ENCODE data around the gene OR4M1. TPM values are rescaled to one million over a fixed set of nuclear protein-coding genes. Genes with fewer than 3 reads are reported as not detected.
"Not testable (repeated sequence)": the region's sequence is repeated elsewhere in the genome, so short reads cannot be mapped to it uniquely, and the experiment has no call there.

The OR4M1 gene
- total RNA-seq, 2 experiments from 2014 or later = not detected

DNA sequence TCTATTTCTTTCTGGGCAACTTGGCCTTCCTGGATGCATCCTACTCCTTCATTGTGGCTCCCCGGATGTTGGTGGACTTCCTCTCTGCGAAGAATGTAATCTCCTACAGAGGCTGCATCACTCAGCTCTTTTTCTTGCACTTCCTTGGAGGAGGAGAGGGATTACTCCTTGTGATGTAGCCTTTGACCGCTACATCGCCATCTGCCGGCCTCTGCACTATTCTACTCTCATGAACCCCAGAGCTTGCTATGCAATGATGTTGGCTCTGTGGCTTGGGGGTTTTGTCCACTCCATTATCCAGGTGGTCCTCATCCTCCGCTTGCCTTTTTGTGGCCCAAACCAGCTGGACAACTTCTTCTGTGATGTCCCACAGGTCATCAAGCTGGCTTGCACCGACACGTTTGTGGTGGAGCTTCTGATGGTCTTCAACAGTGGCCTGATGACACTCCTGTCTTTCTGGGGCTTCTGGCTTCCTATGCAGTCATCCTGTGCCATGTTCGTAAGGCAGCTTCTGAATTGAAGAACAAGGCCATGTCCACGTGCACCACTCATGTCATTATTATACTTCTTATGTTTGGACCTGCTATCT is 23.3 kb downstream of the OR4M1 start:
- H3K4me3 Mint-ChIP-seq; POLR2A ChIA-PET; H3K36me3 ChIP-seq (ENCODE audit: insufficient read depth, low read length); H3K4me1 ChIP-seq (ENCODE audit: insufficient read depth, low read length); H3K4me1 Mint-ChIP-seq (ENCODE audit: low read depth); H3K27ac ChIP-seq (ENCODE audit: low read depth in 1 of 2, low read length in 2 of 2); ATAC-seq (ENCODE audit: poor library complexity); CTCF ChIA-PET; H3K9me3 Mint-ChIP-seq; H3K27ac Mint-ChIP-seq; H3K4me3 ChIP-seq (ENCODE audit: low read length); DNase-seq; H3K27me3 ChIP-seq (ENCODE audit: control insufficient read depth in 1 of 2, insufficient read depth in 2 of 2, low read length in 2 of 2); intact Hi-C loops (cut with DNase I, micrococcal nuclease); H3K27me3 Mint-ChIP-seq; H3K36me3 Mint-ChIP-seq (ENCODE audit: low read depth): not testable (repeated sequence)
- H3K9me3 ChIP-seq (ENCODE audit: control insufficient read depth in 1 of 2, insufficient read depth in 1 of 2, low read length in 2 of 2) = peaks cover 0 to 17% of the 10 kb centered on the region in 2 experiments

DNA sequence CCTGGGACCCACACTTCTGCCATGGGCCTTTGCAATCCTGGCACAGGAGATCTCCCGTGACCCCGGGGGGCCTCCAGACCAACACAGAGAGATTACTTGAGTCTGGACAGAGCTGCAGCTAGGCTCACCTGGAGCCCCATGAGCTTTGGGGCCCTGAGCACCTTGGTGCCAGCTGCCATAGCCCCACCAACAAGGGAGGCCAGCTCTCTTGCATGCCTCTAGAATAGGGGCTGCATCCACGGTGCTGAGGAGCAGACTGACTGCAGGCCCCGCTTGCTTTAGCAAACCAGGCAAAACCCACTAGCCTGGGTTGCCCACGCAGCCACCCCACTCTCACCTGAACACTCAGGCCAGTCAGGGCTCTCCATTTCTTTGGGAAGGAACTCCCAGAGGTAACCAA is 26.6 kb downstream of the OR4M1 start:
- intact Hi-C loops (cut with DNase I, micrococcal nuclease) = no loop called here
- CTCF ChIA-PET = no interaction called here
- Mint-ChIP-seq H3K27me3 (no peaks in the 10 kb centered on the region), H3K27ac (no peak overlapping the region), H3K36me3 (ENCODE audit: low read depth) (no peaks in the 10 kb centered on the region), H3K9me3 (no peaks in the 10 kb centered on the region), H3K4me3 (no peak overlapping the region), H3K4me1 (ENCODE audit: low read depth) (no peaks in the 10 kb centered on the region)
- POLR2A ChIA-PET = no interaction called here
- H3K27ac ChIP-seq (ENCODE audit: low read depth in 1 of 2, low read length in 2 of 2) = no peak overlapping the region
- H3K36me3 ChIP-seq (ENCODE audit: insufficient read depth, low read length) = no peaks in the 10 kb centered on the region
- no peaks in the 10 kb centered on the region for H3K4me1 ChIP-seq (ENCODE audit: insufficient read depth, low read length)
- no peak for ATAC-seq (ENCODE audit: poor library complexity)
- TF ChIP-seq CTCF (IDR thresholded peaks at IDR 0.05) = no peak
- DNase-seq = peak in 1 of 14 experiments; percentile 33
- peaks cover 0 to 17% of the 10 kb centered on the region in 2 experiments for H3K9me3 ChIP-seq (ENCODE audit: control insufficient read depth in 1 of 2, insufficient read depth in 1 of 2, low read length in 2 of 2)
- H3K4me3 ChIP-seq (ENCODE audit: low read length) = no peak overlapping the region
- H3K27me3 ChIP-seq (ENCODE audit: control insufficient read depth in 1 of 2, insufficient read depth in 2 of 2, low read length in 2 of 2) = no peaks in the 10 kb centered on the region

DNA sequence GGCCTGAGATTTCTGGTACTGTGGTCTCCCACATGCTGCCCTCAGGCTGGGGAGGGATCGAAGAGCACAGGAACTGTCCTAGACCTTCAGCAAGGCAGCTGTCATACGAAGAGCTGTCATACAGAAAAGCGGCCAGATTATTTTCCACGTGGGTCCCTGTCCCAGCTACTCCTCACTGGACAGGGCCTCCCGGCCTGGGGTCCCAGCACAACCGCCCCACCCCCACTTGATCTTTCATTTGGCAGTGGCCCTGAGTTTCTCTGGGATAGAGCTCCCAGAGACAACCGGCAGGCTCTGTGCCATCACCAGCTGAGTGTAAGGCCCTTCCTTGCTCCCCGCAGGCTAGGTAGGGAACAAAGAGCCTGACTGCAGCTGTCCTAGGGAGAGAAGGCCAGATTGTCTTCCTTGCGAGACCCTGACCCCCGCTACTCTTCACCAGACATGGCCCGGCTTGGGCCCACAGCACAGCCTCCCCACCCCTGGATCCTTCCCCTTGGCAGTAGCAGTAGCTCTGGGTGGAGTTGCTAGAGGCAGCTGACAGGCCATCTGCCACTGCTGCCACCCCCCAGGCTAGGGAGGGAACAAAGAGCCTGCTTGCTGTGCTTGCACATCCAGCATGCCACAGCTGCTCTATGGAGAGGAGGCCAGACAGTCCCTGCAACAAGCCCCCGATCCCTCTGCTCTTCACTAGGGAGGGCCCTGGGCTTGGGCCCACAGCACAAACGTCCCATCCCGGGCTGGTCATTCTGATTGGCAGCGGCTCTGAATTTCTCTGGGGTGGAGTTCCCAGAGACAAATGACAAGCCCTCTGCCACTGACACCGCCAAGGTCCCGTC is 27.2 kb downstream of the OR4M1 start:
- Mint-ChIP-seq H3K36me3 (ENCODE audit: low read depth) (no peaks in the 10 kb centered on the region), H3K27ac (no peak overlapping the region), H3K9me3 (no peaks in the 10 kb centered on the region), H3K4me1 (ENCODE audit: low read depth) (no peaks in the 10 kb centered on the region), H3K27me3 (no peaks in the 10 kb centered on the region), H3K4me3 (no peak overlapping the region)
- Histone ChIP-seq H3K27ac (ENCODE audit: low read depth in 1 of 2, low read length in 2 of 2) (no peak overlapping the region), H3K9me3 (ENCODE audit: control insufficient read depth in 1 of 2, insufficient read depth in 1 of 2, low read length in 2 of 2) (peaks cover 0 to 17% of the 10 kb centered on the region in 2 experiments), H3K36me3 (ENCODE audit: insufficient read depth, low read length) (no peaks in the 10 kb centered on the region), H3K4me3 (ENCODE audit: low read length) (no peak overlapping the region), H3K4me1 (ENCODE audit: insufficient read depth, low read length) (no peaks in the 10 kb centered on the region), H3K27me3 (ENCODE audit: control insufficient read depth in 1 of 2, insufficient read depth in 2 of 2, low read length in 2 of 2) (no peaks in the 10 kb centered on the region)
- ATAC-seq (ENCODE audit: poor library complexity) (no peak), DNase-seq (peak in 1 of 14 experiments; percentile 11)
- POLR2A ChIA-PET = no interaction called here
- intact Hi-C loops (cut with DNase I, micrococcal nuclease) = no loop called here
- no peak for TF ChIP-seq CTCF (IDR thresholded peaks at IDR 0.05)
- CTCF ChIA-PET = no interaction called here
